Stimulated activated CD8-positive, alpha-beta memory T cell treated with anti-CD3 and anti-CD28 coated beads, Interleukin-12 subunit alpha, Interleukin-12 subunit beta, amount 100 ng/mL, for 24 hours (primary cell): Measurements from ENCODE around the gene NOCT.
A peak's percentile ranks its signal among the peaks of the same experiment; 100 is the strongest.
"Not testable (repeated sequence)": the region's sequence is repeated elsewhere in the genome, so short reads cannot be mapped to it uniquely, and the experiment has no call there.

Source experiments
- DNase-seq: peaks from one replicate; pipeline ENCODE4 v3.0.0-alpha.2; 2020; ENCODE audit errors: extremely low read depth

The NOCT gene, protein sequence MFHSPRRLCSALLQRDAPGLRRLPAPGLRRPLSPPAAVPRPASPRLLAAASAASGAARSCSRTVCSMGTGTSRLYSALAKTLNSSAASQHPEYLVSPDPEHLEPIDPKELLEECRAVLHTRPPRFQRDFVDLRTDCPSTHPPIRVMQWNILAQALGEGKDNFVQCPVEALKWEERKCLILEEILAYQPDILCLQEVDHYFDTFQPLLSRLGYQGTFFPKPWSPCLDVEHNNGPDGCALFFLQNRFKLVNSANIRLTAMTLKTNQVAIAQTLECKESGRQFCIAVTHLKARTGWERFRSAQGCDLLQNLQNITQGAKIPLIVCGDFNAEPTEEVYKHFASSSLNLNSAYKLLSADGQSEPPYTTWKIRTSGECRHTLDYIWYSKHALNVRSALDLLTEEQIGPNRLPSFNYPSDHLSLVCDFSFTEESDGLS

DNA sequence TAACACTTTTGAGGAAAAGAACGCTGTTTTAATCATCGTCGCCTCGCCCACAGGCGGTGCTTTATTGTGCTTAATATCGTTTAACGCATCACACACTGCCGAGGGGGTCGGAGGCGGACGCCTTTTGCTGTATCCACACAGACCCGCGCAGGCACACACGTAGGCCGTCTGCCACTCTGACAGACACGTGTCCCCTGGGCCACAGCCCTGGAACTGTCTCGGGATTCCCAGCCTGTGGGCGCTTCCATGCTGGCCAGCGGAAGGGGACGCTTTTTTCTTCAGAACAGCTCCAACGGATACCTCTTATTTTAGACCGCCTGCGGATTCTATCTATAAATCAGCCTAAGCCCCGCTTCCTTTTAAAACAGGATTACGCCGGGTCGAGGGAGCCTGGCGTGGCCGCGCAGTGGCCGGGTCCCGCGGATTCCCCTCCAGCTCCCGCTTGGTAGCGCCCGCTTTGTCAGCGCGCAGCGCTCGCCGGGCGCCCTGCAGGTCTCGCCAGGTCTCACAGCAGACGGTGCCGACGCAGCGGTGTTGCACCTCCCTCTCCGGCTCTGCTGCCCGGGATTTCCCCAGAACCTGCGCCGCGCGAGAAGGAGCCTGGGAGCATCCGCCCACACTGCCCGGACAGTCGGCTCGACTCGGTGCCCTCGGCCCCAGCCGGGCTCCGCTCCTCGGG lies at the start of gene NOCT:
NOCT (plus strand) TSS at position 513 of the 679 bp plus-strand sequence. CDS start 201 bp downstream, outside the sequence.
- peak; percentile 80 for DNase-seq

DNA sequence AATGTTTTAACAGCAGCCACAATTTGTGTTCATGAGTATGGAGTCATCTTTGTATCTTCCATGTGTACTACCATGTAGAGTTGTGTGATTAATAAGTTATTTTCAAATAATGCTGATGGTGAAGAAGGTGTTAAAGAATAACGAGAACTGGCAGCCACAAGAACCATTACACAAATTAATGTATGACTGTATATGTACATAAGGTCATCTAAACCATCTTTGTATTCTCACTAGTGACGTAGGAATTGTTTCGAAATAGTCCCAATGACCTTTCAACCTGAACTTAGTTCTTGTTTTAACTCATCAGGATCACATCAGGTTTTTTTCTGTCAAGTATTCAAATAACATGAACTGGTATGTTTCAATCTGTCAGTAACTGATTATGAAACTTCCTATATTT lies 48.3 kb upstream of the NOCT start:
- no peak for DNase-seq

DNA sequence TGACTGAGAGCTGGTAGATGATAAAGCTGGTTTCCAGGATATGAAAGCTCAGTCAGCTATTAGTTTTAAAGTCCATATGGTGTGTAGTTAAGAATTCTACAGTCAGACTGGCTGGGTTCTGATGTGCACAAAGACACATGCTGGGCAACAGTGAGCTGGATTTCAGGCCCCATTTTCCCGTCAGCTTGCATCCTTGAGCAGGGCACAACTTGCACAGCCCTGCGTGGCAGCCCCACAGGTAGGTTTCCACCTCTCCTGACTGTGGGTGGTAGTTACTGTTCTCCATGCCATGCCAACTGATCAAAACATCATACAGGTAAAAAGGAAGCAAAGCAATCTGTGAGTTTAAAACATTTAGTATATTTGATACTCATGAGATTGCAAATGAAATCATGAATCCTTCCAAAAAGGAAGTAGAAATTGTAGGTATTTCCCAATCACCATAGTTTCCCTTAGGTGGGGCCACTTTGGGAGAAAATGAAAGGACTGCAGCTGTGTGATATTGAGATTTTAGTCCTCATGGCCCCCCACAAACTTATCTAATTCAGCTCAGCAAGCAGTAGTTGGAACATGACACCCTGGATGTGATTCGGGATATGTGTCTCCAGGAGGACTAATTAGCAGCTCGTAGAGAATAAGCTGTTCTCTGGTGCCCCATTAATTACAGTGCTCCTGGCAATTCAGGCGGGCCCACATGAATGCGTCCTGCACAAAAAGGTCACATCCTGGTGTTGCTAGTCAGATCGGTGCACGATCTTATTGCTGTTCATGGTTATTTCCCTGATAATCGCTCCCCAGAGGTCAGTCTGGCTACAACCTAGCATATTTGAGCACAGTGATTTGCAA lies 42.4 kb upstream of the NOCT start:
- DNase-seq, result no peak

DNA sequence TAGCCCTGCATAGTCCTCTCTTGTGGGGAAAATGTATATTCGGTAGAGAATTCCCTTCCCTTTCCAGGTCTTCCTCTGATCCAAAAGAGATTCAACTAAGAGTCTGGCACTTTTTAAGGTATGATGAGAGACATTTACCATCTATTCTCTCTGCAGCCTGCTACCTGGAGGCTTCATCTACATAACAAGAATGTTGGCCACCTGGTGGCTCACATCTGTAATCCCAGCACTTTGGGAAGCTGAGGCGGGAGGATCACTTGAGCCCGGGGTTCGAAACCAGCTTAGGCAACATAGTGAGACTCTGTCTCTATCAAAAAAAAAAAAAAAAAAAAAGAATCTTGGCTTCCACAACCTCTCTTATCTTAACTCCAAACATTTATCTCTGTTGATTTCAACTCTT lies 40.4 kb upstream of the NOCT start:
- no peak for DNase-seq

DNA sequence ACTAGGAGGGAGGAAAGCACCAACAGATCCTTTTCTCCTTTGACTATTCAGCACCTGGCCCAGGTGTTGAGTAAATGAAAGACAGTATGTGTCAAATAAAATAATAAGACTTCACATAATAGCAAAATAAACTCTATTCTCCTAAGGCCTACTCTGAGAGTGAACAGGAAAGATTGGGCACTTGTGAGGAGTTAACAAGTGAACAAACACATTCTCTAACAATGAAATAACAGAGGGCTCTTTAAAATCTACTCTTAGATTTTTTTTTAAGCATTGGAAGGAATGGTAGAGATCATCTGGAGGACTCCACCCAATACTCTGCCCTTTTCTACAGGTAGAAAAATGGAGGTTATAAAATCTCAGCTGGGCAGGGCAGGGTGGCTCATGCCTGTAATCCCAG lies 39.1 kb upstream of the NOCT start:
- no peak for DNase-seq

DNA sequence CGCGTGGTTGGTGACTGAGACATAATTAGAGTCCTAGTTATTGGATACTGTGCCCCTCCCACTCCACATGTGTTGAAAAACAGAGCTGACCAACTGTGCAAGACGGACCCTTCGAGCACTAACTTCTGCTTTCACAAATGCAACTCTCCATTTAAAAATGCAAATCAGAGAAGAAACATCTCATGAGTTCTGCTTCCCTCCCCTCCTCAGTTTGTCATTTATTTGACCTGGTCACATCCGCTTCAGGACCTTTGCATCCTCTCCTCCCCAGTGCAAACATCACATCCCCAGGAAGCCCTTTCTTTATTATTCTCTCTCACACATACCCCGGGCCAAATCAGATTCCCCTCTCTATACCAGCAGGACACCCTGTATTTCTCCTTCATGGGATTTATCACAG lies 38.1 kb upstream of the NOCT start:
- no peak for DNase-seq

DNA sequence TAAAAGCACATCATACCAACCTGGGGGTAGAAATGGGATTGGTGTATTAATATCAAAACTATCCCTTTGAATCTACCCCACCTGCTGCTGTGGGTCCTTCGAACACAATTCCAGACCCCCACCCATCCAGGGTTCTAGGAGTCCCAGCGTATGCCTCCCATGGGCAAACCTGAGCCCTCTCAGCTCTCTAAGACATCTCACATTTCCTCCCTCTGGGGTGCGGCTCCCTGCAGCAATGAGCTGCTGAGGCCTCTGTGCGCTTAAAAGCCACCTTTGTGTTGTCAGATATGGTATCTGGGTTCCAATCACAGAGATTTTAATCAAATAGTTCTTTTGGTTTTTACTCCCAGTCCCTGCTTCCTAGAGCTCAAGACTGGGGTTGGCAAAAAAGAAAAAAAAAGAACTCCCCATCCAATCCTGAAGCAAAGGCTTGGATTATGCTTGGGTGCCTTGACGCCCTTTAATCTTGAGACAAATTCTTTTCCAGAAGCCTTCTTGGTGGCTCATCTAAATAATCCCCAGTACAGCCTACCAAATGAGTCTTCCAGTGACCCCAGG lies 37.5 kb upstream of the NOCT start:
- DNase-seq, result no peak

DNA sequence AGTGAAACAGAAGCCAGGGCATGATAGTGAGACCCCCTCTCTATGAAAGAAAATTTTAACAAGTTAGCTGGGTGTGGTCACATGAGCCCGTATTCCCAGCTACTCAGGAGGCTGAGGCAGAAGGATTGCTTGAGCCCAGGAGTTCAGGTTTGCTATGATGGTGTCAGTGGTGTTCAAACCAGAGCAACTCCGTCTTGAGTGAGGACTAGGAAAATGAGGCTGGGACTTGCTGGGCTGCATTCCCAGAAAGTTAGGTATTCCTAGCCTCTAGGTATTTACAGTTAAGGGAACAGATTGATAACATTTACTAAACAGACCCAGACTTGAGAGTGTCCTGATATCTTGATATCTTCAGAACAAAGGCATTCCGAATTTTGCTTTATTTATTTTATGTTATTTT lies 37.0 kb upstream of the NOCT start:
- DNase-seq, result no peak

DNA sequence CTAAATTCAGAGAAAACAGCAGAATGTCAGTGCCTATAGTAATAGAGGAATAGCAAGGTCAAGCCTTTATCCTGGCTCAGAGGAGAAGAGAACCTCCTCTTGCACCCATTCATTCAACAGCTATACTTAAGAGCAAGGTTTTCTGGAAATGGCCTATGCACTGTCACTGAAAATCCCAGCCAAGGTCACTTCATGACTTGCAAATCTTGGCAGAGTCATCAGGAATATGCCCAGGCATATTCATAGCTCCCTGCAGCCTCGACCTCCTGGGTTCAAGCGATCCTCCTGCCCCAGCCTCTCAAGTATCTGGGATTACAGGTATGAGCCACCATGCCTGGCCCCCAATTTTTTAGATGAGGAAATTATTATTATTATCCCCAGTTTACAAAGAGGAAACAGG lies 35.8 kb upstream of the NOCT start:
- no peak for DNase-seq

DNA sequence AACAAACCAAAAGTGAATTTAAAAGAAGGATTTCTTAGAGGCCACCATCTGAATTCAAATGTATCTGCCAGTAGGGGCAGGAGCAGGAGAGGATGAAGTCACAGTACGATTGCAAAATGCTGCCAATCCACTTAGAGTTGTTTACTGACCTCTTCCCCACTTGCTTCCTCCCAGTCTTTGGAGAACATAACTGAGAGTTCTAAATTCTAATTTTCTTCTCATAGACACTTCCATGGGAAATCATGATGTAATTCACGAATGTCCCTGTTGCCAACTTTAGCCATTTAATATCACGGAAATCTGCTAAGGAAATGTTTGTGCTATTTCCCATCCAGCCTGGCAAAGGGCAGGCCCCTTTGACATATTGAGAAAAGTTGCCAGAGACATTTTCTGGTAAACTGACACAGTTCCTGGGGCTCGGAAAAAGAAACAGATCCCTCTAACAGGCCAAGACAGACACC lies 33.6 kb upstream of the NOCT start:
- no peak for DNase-seq

DNA sequence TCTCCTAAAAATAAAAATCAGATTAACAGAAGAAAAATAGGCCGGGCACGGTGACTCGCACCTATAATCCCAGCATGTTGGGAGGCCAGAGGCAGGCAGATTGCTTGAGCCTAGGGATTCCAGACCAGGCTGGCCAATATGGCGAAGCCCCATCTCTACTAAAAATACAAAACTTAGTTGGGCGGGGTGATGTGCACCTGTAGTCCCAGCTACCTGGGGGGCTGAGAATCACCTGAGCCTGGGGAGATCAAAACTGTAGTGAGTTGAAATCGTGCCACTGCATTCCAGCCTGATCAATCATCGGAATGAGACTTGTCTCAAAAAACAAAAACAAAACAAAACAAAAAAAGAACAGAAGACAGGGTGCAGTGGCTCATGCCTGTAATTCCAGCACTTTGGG lies 32.8 kb upstream of the NOCT start:
- DNase-seq, result no peak

DNA sequence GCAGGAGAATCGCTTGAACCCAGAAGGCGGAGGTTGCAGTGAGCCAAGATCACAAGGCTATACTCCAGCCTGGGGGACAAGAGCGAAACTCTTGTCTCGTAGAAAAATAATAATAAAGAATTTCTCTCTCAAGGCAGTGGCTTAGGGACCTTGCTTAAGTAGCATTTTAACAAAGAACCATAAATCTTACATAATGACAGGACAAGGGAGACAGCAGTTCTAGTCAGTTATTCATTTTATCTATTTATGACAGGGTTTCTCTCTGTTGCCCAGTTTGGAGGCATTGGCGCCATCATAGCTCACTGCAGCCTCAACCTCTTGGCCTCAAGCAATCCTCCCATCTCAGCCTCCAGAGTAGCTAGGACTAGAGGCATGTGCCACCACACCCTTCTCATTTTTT lies 31.9 kb upstream of the NOCT start:
- no peak for DNase-seq

DNA sequence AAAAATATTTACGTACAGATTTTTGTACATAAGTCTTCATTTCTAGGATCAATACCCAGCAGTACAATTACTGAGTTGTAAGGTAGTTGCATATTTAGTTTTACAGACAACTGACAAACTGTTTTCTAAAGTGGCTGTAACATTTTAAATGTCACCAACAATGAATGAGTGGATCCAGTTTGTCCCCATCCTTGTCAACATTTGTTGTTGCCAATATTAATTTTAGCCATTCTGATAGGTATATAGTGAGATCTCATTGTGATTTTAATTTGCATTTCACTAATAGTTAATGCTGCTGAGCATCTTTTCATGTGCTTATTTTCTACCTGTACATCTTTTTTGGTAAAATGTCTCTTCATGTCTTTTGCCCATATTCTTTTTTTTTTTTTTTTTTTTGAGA lies 30.9 kb upstream of the NOCT start:
- no peak for DNase-seq

DNA sequence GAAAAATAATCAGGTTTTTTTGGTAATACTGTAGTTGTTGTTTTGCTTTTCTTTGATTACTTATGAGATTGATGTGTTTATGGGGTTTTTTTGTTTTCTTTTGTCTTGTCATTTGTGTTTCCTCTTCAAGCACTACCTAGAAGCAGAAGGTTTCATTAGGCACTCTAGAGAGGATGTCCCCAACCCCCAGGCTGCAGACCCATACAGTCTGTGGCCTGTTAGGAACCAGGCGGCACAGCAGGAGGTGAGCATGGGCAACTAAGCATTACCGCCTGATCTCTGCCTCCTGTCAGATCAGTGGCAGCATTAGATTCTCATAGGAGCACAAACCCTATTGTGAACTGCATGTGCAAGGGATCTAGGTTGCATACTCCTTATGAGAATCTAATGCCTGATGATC lies 22.9 kb upstream of the NOCT start:
- DNase-seq, result no peak

DNA sequence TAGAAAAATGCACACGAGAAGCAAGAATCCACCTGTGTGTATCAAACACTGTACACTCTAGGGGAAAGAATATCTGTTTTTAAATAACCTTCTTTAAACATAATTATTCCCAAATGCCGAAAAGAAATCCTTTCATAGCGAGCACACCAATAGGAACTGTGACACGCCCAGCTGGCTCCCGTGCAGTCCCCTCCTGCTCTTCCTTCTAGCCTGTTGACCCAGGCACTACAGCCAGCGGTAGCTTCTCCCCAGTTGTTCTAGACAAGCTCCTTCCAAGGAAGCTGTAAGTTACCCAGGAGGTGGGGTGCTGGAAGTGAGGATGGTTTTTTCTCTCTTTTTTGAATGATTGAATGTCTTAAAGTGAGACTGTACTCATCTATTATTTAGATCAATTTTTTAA lies 19.5 kb upstream of the NOCT start:
- DNase-seq, result no peak

DNA sequence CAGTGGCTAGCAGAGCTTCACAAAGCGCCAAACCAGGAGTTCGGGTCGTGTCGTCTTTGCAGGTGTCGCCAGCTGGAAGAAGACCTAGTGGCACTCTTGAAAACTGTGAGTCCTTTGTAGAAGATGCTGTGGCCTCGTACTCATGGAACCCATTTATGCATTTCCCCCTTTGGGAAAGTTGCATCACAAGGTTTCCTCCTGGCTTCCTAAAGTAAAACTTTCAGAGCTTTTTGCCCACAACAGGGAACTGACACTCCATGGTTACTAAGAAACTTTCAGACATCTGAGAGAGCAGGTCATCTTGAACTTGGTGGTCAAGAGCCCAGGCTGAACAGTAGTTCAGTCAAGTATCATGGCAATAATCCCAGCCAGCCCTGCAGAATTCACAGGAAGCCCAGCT lies 15.9 kb upstream of the NOCT start:
- DNase-seq, result no peak

DNA sequence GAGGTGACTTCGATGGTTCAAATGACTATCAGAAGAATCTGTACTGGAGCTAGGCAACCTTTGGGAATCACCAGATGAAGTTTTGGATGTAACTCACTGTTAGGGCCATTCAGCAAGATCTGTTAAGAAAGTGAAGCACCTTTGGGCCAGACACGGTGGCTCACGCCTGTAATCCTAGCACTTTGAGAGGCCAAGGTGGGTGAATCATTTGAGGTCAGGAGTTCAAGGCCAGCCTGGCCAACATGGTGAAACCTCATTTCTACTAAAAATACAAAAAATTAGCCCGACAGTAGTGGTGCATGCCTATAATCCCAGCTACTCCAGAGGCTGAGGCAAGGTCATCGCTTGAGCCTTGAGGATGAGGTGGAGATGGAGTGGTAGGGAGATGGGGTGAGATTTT lies 15.4 kb upstream of the NOCT start:
- DNase-seq, result not testable (repeated sequence)

DNA sequence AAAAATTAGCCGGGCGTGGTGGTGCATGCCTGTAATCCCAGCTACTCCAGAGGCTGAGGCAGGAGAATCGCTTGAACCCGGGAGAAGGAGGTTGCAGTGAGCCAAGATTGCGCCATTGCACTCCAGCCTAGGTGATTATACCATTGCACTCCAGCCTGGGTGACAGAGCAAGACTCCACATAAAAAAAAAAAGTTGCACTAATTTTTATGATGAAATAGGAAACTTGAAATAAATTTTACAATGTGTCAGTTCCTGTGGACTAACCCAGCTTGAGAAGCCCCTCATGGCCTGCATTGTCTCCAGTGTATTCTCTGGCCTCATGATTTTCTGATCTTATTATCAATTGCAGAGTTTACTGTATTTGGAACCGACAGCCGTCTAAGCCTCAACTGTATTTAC lies 14.2 kb upstream of the NOCT start:
- not testable (repeated sequence) for DNase-seq

DNA sequence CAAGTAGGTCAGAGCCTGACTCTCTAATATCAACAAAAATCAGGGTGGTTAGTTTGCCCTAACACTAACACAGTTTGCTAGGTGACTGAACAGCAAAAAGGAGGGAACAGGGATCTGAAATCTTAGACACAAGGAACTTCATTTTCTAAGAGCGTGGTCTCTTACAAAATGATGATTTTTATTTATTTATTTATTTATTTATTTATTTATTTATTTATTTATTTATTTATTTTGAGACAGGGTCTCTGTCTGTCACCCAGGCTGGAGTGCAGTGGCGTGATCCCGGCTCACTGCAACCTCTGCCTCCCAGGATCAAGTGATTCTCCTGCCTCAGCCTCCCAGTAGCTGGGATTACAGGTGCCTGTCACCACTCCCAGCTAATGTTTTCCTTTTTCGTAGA lies 11.9 kb upstream of the NOCT start:
- not testable (repeated sequence) for DNase-seq

DNA sequence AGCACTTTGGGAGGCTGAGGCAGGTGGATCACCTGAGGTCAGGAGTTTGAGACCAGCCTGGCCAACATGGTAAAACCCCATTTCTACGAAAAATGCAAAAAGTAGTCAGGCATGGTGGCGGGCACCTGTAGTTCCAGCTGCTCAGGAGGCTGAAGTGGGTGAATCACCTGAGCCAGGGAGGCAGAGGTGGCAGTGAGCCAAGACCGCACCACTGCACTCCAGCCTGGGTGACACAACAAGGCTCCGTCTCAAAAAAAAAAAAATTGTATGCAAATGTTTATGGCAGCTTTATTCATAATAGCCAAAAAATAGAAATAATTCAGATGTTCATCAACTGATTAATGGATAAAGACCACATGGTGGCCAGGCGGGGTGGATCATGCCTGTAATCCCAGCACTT lies 9.8 kb upstream of the NOCT start:
- DNase-seq, result no peak

DNA sequence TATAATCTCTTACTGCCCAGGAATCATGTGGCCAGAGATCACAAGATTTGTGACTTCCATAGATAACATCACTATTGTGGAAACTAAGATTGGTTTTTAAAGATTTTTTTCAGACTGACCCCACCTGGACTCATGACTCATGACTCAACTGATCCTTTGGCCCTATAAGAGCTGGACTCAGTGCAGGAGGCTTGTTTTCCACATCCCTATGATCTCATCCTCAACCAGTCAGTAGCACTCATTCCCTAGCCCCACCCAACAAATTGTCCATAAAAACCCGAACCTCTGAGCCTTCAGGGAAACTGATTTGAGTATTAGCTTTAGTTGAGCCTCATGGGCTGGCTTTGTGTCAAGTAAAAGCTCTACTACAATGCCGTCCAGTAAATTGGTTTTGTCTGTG lies 7.9 kb upstream of the NOCT start:
- no peak for DNase-seq

DNA sequence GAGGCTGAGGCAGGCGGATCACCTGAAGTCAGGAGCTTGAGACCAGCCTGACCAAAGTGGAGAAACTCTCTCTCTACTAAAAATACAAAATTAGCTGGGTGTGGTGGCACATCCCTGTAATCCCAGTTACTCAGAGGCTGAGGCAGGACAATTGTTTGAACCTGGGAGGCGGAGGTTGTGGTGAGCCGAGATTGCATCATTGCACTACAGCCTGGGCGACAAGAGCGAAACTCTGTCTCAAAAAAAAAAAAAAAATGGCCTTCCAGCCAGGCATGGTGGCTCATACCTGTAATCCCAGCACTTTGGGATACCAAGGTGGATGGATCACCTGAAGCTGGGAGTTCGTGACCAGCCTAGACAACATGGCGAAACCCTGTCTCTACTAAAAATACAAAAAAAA lies 7.3 kb upstream of the NOCT start:
- DNase-seq, result not testable (repeated sequence)
